ENCODE data around the gene PLEKHG4B. TPM values are rescaled to one million over a fixed set of nuclear protein-coding genes. Genes with fewer than 3 reads are reported as not detected.

Gene PLEKHG4B
- total RNA-seq, 1 donor from 2014 or later: not detected

- intact Hi-C loops (cut with DNase I): no loop called here
- H3K27me3 ChIP-seq: no peaks in the 10 kb centered on the region
- no peaks in the 10 kb centered on the region for H3K4me1 ChIP-seq
- H3K27ac ChIP-seq: no peak overlapping the region
- TF ChIP-seq CTCF (IDR thresholded peaks at IDR 0.05): no peak
- H3K4me3 ChIP-seq: no peak overlapping the region
- no peaks in the 10 kb centered on the region for H3K9me3 ChIP-seq
- no peaks in the 10 kb centered on the region for H3K36me3 ChIP-seq
- no peak for DNase-seq (ENCODE audit: low spot score in 2 of 2)
Observed at GRCh38 chr5:77957-78804, 13.8 kb upstream of the PLEKHG4B start.

GRCh38 chr5:78805-79149 is 13.2 kb upstream of the PLEKHG4B start:
- H3K4me3 ChIP-seq: no peak overlapping the region
- H3K4me1 ChIP-seq: no peaks in the 10 kb centered on the region
- H3K27ac ChIP-seq: no peak overlapping the region
- DNase-seq (ENCODE audit: low spot score in 2 of 2): no peak
- H3K36me3 ChIP-seq: no peaks in the 10 kb centered on the region
- no peaks in the 10 kb centered on the region for H3K27me3 ChIP-seq
- intact Hi-C loops (cut with DNase I): no loop called here
- H3K9me3 ChIP-seq: no peaks in the 10 kb centered on the region
- TF ChIP-seq CTCF (IDR thresholded peaks at IDR 0.05): no peak

GRCh38 chr5:79263-79662 is 12.7 kb upstream of the PLEKHG4B start:
- H3K36me3 ChIP-seq: no peaks in the 10 kb centered on the region
- no peak overlapping the region for H3K4me3 ChIP-seq
- H3K27ac ChIP-seq: no peak overlapping the region
- no peak for TF ChIP-seq CTCF (IDR thresholded peaks at IDR 0.05)
- no peaks in the 10 kb centered on the region for H3K9me3 ChIP-seq
- no peaks in the 10 kb centered on the region for H3K27me3 ChIP-seq
- intact Hi-C loops (cut with DNase I): no loop called here
- no peaks in the 10 kb centered on the region for H3K4me1 ChIP-seq
- DNase-seq (ENCODE audit: low spot score in 2 of 2): no peak

DNA sequence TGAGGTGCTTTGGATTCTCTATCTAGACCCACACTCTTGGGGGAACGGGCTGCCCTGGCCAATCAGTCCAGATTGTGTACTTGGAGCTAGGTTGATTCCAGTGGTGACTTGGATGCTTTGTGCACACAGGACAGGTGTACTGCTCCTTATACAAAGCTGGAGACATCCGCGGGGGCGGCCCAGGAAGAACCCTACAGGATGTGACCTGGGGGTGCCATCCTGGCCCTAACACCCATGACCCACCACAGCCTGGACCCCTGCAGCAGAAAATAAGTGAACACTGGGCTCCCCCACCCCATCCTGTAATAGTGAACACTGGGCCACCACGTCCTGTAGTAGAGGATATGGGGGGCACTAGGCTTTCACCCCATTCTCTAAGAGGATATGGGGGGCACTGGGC is 12.1 kb upstream of the PLEKHG4B start:
- no peak overlapping the region for H3K27ac ChIP-seq
- no peak for DNase-seq (ENCODE audit: low spot score in 2 of 2)
- no peak for TF ChIP-seq CTCF (IDR thresholded peaks at IDR 0.05)
- no peaks in the 10 kb centered on the region for H3K9me3 ChIP-seq
- no peak overlapping the region for H3K4me3 ChIP-seq
- no peaks in the 10 kb centered on the region for H3K4me1 ChIP-seq
- H3K36me3 ChIP-seq: no peaks in the 10 kb centered on the region
- intact Hi-C loops (cut with DNase I): no loop called here
- H3K27me3 ChIP-seq: no peaks in the 10 kb centered on the region

GRCh38 chr5:81391-82021 is 10.5 kb upstream of the PLEKHG4B start:
- H3K4me1 ChIP-seq: no peaks in the 10 kb centered on the region
- intact Hi-C loops (cut with DNase I): no loop called here
- no peaks in the 10 kb centered on the region for H3K27me3 ChIP-seq
- no peak for TF ChIP-seq CTCF (IDR thresholded peaks at IDR 0.05)
- no peak for DNase-seq (ENCODE audit: low spot score in 2 of 2)
- H3K36me3 ChIP-seq: no peaks in the 10 kb centered on the region
- no peaks in the 10 kb centered on the region for H3K9me3 ChIP-seq
- no peak overlapping the region for H3K27ac ChIP-seq
- no peak overlapping the region for H3K4me3 ChIP-seq
